ENCODE measurements around the gene LRCH4.
"Not testable (repeated sequence)": the region's sequence is repeated elsewhere in the genome, so short reads cannot be mapped to it uniquely, and the experiment has no call there.

The LRCH4 gene

GRCh38 chr7:100532165-100533022 lies 53.5 kb downstream of the LRCH4 start:
- Histone ChIP-seq H3K9me3 (ENCODE audit: control insufficient read depth, low read length) (no peaks in the 10 kb centered on the region), H3K4me3 (ENCODE audit: low read depth, low read length) (no peak overlapping the region), H3K4me2 (ENCODE audit: low read length) (no peak overlapping the region), H3K4me1 (no peaks in the 10 kb centered on the region), H3K27ac (no peak overlapping the region), H2AFZ (no peak overlapping the region), H3K27me3 (ENCODE audit: control insufficient read depth, insufficient read depth, low read length) (no peaks in the 10 kb centered on the region), H3K79me2 (no peaks in the 10 kb centered on the region), H3K9ac (no peak overlapping the region), H3K36me3 (ENCODE audit: control insufficient read depth, insufficient read depth, low read length) (no peaks in the 10 kb centered on the region)
- TF ChIP-seq CTCF (IDR thresholded peaks at IDR 0.05): no peak

GRCh38 chr7:100528108-100528866 lies 57.6 kb downstream of the LRCH4 start:
- not testable (repeated sequence) for H3K4me3 ChIP-seq (ENCODE audit: low read depth, low read length); H3K27ac ChIP-seq; H3K4me2 ChIP-seq (ENCODE audit: low read length); H3K36me3 ChIP-seq (ENCODE audit: control insufficient read depth, insufficient read depth, low read length); H3K27me3 ChIP-seq (ENCODE audit: control insufficient read depth, insufficient read depth, low read length); H2AFZ ChIP-seq; H3K4me1 ChIP-seq; H3K9me3 ChIP-seq (ENCODE audit: control insufficient read depth, low read length); H3K79me2 ChIP-seq; H3K9ac ChIP-seq
